GM12875 (cell line): Measurements from ENCODE around the gene LSAMP.

ENCODE experiments used
- H3K4me3 ChIP-seq: one replicate; pipeline ENCODE4 v1.5.1; 2011; ENCODE audit warnings: low read depth, low read length, control low read depth
- TF ChIP-seq, protein P1 (sequence below): IDR thresholded peaks from 2 replicates; pipeline ENCODE4 v1.5.1; 2011; ENCODE audit warnings: low read depth, mild to moderate bottlenecking, control low read depth, inconsistent platforms, low read length, moderate library complexity, borderline replicate concordance; ENCODE audit not compliant: insufficient read depth

The LSAMP gene

DNA sequence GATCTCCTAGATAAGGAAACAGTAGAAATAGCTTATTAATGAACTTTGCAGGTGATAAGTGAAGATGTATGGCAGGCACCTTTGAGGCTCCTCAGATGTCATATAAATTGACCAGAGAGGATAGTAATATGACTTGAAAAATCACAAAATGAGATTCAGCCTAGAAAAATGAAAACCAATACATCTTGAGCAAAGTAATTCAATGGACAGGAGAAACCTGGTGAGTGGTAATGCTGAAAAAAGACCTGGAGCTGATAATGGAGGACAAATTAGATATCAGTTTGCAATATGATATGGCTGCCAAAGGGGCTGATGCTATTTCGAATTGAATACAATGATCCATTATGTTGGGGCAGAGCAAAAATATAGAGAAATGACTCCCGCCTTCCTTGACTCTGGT is 103.9 kb downstream of the LSAMP start:
- no peak overlapping the region for H3K4me3 ChIP-seq
- TF ChIP-seq, protein P1, sequence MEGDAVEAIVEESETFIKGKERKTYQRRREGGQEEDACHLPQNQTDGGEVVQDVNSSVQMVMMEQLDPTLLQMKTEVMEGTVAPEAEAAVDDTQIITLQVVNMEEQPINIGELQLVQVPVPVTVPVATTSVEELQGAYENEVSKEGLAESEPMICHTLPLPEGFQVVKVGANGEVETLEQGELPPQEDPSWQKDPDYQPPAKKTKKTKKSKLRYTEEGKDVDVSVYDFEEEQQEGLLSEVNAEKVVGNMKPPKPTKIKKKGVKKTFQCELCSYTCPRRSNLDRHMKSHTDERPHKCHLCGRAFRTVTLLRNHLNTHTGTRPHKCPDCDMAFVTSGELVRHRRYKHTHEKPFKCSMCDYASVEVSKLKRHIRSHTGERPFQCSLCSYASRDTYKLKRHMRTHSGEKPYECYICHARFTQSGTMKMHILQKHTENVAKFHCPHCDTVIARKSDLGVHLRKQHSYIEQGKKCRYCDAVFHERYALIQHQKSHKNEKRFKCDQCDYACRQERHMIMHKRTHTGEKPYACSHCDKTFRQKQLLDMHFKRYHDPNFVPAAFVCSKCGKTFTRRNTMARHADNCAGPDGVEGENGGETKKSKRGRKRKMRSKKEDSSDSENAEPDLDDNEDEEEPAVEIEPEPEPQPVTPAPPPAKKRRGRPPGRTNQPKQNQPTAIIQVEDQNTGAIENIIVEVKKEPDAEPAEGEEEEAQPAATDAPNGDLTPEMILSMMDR: no peak

DNA sequence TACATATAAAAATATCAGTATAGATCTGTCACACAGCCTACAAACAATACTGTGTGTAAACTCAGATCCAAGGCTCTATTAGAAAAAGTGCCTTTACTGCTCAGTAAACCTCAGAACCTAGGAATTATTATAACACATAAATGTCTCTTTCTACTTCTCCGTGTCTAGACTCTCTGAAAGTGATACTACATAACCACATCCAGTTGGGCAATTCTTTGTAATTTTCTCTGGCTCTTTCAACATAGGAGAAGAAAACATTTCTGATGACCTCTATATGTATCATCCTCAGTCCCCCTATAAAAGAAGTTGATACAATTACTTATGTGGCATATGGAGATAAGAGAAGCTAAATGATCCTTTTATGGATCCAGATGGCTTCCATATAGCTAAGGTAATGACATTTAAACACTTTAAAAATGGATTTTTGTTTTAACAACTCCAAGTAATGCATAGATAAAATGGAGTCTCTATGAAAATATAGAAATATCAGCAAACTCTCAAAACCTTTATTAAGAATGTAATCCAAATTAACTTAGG is 104.5 kb downstream of the LSAMP start:
- no peak overlapping the region for H3K4me3 ChIP-seq
- TF ChIP-seq, protein P1: no peak

DNA sequence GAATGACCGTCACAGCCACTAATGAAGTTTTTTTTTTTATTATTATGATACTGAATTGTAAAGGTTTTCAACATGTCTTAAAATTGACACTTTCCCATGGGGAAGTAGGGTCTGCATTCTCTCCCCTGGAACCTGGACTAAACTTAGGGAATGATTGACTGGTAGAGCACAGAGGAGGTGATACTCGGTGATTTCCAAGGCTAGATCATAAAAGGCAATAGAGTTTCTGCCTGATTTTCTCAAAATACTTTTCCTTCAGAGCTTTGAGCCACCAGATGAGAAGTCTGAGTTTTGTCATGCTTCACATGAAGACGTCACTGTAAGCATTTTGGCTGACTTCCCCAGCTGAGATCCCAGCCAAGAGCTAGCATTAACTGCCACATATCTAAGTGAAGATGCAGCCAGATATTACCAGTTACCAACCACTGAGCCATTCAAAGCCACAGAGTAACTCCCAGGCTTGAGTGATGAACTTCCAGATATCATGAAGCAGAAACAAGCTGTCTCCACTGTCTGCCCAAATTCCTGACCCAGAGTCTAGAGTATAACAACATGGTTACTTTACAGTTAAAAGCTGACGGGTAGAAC is 105.8 kb downstream of the LSAMP start:
- no peak overlapping the region for H3K4me3 ChIP-seq
- TF ChIP-seq, protein P1: no peak

DNA sequence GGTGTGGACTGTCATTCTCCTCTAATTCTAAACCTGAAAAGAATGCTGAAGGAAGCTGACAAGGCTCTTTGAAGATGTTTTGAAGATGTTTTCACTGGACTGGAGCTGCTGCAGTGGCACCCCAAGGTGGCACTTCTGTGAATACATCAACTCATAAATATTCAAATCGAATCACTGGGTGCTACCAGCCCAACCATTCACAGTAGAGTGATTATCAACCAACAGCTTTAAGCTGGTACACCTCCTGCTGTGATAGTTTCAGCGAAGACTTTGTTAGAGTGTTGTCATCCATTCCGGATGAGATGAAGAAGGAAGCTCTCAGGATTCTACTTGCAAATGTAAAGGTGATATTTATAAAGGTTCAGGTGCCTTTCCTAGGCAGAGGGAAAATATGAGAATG is 106.6 kb downstream of the LSAMP start:
- no peak overlapping the region for H3K4me3 ChIP-seq
- TF ChIP-seq, protein P1: no peak

DNA sequence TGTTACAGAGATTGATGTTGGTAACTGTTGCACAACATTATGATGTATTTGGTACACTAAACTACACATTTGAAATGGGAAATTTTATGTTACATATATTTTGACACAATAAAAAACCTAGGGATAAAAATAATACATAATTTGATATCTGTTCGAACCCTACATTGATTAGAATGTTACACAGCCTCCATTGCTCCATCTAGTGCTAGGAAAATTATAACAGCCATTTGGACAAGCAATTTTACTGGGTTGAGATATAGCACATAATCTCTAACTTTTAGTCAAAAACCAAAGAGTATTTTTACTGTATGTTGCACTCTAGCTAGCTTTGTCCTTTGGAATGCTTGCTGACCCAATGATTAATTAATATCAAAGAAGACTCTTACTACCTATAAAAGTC is 108.1 kb downstream of the LSAMP start:
- no peak overlapping the region for H3K4me3 ChIP-seq
- TF ChIP-seq, protein P1: no peak

DNA sequence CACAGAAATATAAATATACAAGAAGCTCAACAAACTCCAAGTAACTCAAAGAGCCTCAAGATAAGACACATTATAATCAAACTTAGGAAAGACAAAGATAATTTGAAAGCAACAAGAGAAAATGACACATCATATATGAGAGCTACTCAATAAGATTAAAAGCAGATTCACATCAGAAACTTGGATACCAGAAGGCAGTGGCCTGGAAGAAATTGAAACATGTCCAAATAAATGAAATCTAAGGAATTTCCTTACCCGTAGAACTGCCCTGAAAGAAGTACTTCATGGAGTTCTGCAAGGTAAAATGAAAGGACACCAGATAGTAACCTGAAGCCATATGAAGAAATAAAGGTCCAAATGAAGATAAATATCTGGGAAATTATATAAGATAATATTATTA is 113.9 kb downstream of the LSAMP start:
- no peak overlapping the region for H3K4me3 ChIP-seq
- TF ChIP-seq, protein P1: no peak

DNA sequence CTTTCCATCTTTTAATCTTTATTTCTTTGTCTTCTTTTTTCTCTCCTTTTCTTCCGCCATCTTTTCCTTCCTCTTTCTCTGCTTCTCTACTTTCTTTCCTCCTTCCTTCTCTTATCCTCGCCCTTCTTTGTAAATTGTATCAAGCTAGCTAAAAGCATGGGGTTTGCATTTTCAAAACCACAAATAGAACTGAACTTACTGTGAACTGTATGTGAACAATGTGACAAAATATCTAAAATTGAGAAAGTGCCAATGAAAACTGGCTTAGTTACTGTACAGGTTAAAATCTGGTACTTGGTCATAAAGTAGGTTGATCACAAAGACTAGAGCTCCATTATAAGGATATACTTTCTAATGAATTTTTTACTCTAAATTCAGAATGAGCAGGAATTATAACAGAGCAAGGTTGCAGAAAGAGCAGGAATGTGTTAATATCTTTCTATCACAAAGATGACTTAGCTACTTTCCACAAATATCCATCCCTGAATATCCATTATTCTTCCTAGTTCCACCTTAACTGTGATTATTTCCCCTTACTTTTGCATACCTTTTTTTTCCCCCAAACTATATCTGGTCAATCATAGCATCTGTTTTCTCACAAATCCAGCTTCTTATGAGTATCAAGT is 122.4 kb downstream of the LSAMP start:
- H3K4me3 ChIP-seq: no peak overlapping the region
- TF ChIP-seq, protein P1: no peak
